Colonic mucosa (tissue), 4 donors: ENCODE results near the gene GPR135. TPM values are rescaled to one million over a fixed set of nuclear protein-coding genes. Genes with fewer than 3 reads are reported as not detected.

Experiments
- DNase-seq: peaks from one replicate; pipeline ENCODE4 v3.0.0-alpha.2; 2020
- H3K27ac ChIP-seq: fragments of 200-600 bp; one replicate; pipeline ENCODE4 v1.8.0; 2021
- H3K27me3 ChIP-seq: fragments of 200-600 bp; one replicate; pipeline ENCODE4 v1.8.0; 2021
- H3K36me3 ChIP-seq: fragments of 200-600 bp; one replicate; pipeline ENCODE4 v1.8.0; 2021
- H3K4me1 ChIP-seq: fragments of 200-600 bp; one replicate; pipeline ENCODE4 v1.8.0; 2021; ENCODE audit warnings: mild to moderate bottlenecking
- H3K4me3 ChIP-seq: fragments of 200-600 bp; one replicate; pipeline ENCODE4 v1.8.0; 2021
- H3K9ac ChIP-seq, 2 donors: one replicate each; pipeline ENCODE4 v1.7.0; 2013; ENCODE audit warnings: control low read depth in 2 of 2, low read depth in 2 of 2, low read length in 2 of 2
- H3K9me3 ChIP-seq: fragments of 200-600 bp; one replicate; pipeline ENCODE4 v1.8.0; 2021
- CTCF ChIP-seq: fragments of 200-600 bp; IDR thresholded peaks from one replicate; pipeline ENCODE4 v1.8.0; 2022; ENCODE audit warnings: antibody characterized with exemption, mild to moderate bottlenecking
- intact Hi-C: fragments of 100-400 bp; cut with DNase I; formaldehyde crosslinking; loops from one replicate; pipeline ENCODE4 v1.14.1; 2022
- total RNA-seq, 2 donors: library from RNA; stranded (reverse); fragmentation: NEBNext Ultra II Directional in 1 of 2; extraction: Animal tissue kit (Norgen Biotek cat#: 25700) in 1 of 2; gene quantifications; one replicate each; pipeline ENCODE4 v1.2.1, GENCODE V29; 2021
- donor health status: healthy.
- donor health status: DM: no; HTN: no; CAD: no.
- donor health status: DM: no; HTN: no; CAD: no.

Gene GPR135
- total RNA-seq, 2 donors from 2014 or later, result 0.61 to 1.4 TPM

- DNase-seq, result no peak
- no peaks in the 10 kb centered on the region for H3K4me1 ChIP-seq
- H3K27ac ChIP-seq, result no peak overlapping the region
- no peak overlapping the region for H3K4me3 ChIP-seq
- no peak overlapping the region for H3K9ac ChIP-seq
- H3K27me3 ChIP-seq, result no peaks in the 10 kb centered on the region
- H3K36me3 ChIP-seq, result no peaks in the 10 kb centered on the region
- intact Hi-C loops, result no loop called here
- TF ChIP-seq CTCF, result no peak
- no peaks in the 10 kb centered on the region for H3K9me3 ChIP-seq
Observed at GRCh38 chr14:59428581-59429012, 36.6 kb downstream of the GPR135 start.

- Histone ChIP-seq H3K27me3 (no peaks in the 10 kb centered on the region), H3K9me3 (no peaks in the 10 kb centered on the region), H3K36me3 (no peaks in the 10 kb centered on the region), H3K4me1 (no peaks in the 10 kb centered on the region), H3K9ac (no peak overlapping the region), H3K27ac (no peak overlapping the region), H3K4me3 (no peak overlapping the region)
- DNase-seq, result no peak
- no peak for TF ChIP-seq CTCF
- intact Hi-C loops, result no loop called here
Observed at GRCh38 chr14:59427653-59428580, 37.3 kb downstream of the GPR135 start.

- Histone ChIP-seq H3K27ac (no peak overlapping the region), H3K9me3 (no peaks in the 10 kb centered on the region), H3K27me3 (no peaks in the 10 kb centered on the region), H3K36me3 (no peaks in the 10 kb centered on the region), H3K9ac (no peak overlapping the region), H3K4me1 (no peaks in the 10 kb centered on the region), H3K4me3 (no peak overlapping the region)
- no peak for DNase-seq
- intact Hi-C loops, result no loop called here
- TF ChIP-seq CTCF, result no peak
Observed at GRCh38 chr14:59425322-59425935, 39.8 kb downstream of the GPR135 start.

GRCh38 chr14:59424341-59425071 lies 40.7 kb downstream of the GPR135 start:
- Histone ChIP-seq H3K36me3 (no peaks in the 10 kb centered on the region), H3K27ac (no peak overlapping the region), H3K4me1 (no peaks in the 10 kb centered on the region), H3K4me3 (no peak overlapping the region), H3K9me3 (no peaks in the 10 kb centered on the region), H3K27me3 (no peaks in the 10 kb centered on the region), H3K9ac (no peak overlapping the region)
- no peak for DNase-seq
- TF ChIP-seq CTCF, result no peak
- intact Hi-C loops, result no loop called here

GRCh38 chr14:59422069-59422881 lies 42.9 kb downstream of the GPR135 start:
- Histone ChIP-seq H3K27ac (no peak overlapping the region), H3K9me3 (no peaks in the 10 kb centered on the region), H3K36me3 (no peaks in the 10 kb centered on the region), H3K4me1 (no peaks in the 10 kb centered on the region), H3K4me3 (no peak overlapping the region), H3K9ac (no peak overlapping the region), H3K27me3 (no peaks in the 10 kb centered on the region)
- intact Hi-C loops, result no loop called here
- DNase-seq, result no peak
- TF ChIP-seq CTCF, result no peak
